Heart left ventricle (tissue), 16 donors: Measurements from ENCODE around the gene ITGB1BP1. TPM values are rescaled to one million over a fixed set of nuclear protein-coding genes. Genes with fewer than 3 reads are reported as not detected.

ENCODE experiments used
- ATAC-seq, 4 donors: fragments of 200-7000 bp; cut with Tn5 transposase; one replicate each; pipeline ENCODE4 v1.9.1; 2020 to 2022; ENCODE audit warnings: moderate library complexity in 4 of 4, mild to moderate bottlenecking in 3 of 4, moderate number of reproducible peaks in 1 of 4
- DNase-seq, 5 donors: peaks; one replicate each; pipeline ENCODE4 v3.0.0-alpha.2; 2020
- H3K27ac ChIP-seq, 12 donors: fragments of 200-600 bp; sonication (generic) in 4 of 12; one replicate each; pipeline versions ENCODE4 v1.5.0 to v1.8.0; 2016 to 2022; ENCODE audit warnings: mild to moderate bottlenecking in 2 of 12
- H3K27me3 ChIP-seq, 9 donors: fragments of 200-600 bp; sonication (generic) in 2 of 9; one replicate each; pipeline versions ENCODE4 v1.5.1 to v1.8.0; 2016 to 2022; ENCODE audit warnings: mild to moderate bottlenecking in 3 of 9
- H3K36me3 ChIP-seq, 9 donors: fragments of 200-600 bp; sonication (generic) in 2 of 9; one replicate each; pipeline versions ENCODE4 v1.5.0 to v1.8.0; 2018 to 2022; ENCODE audit warnings: mild to moderate bottlenecking in 2 of 9
- H3K4me1 ChIP-seq, 12 donors: fragments of 200-600 bp; sonication (generic) in 4 of 12; one replicate each; pipeline versions ENCODE4 v1.5.0 to v1.8.0; 2016 to 2022; ENCODE audit warnings: mild to moderate bottlenecking in 3 of 12
- H3K4me3 ChIP-seq, 12 donors: fragments of 200-600 bp; sonication (generic) in 4 of 12; one replicate each; pipeline versions ENCODE4 v1.5.0 to v1.8.0; 2017 to 2022; ENCODE audit warnings: mild to moderate bottlenecking in 9 of 12, moderate library complexity in 4 of 12
- H3K9me3 ChIP-seq, 12 donors: fragments of 200-600 bp; sonication (generic) in 4 of 12; one replicate each; pipeline versions ENCODE4 v1.5.0 to v1.8.0; 2016 to 2022; ENCODE audit warnings: mild to moderate bottlenecking in 1 of 12
- POLR2A ChIP-seq, 2 donors: fragments of 450-650 bp; IDR thresholded peaks; one replicate each; pipeline ENCODE4 v1.6.1; 2017; ENCODE audit warnings: antibody characterized with exemption in 2 of 2, mild to moderate bottlenecking in 2 of 2, moderate library complexity in 2 of 2
- WGBS, 4 donors: extraction: QIAGEN DNeasy Blood & Tissue Kit in 2 of 4; methylation state at CpG; one replicate each; pipeline versions ENCODE4 v1.1.5 to v1.1.7; 2013 to 2018; 5-methylcytosine and 5-hydroxymethylcytosine counted together
- intact Hi-C, 10 donors: fragments of 100-400 bp; cut with DNase I; formaldehyde crosslinking; loops; one replicate each; pipeline versions ENCODE4 v1.11.1 to v1.14.2; 2022
- polyA plus RNA-seq, 2 donors: library from polyadenylated mRNA; stranded (reverse); fragments of 200-250 nt; gene quantifications; one replicate each; pipeline ENCODE4 v1.2.3, GENCODE V29; 2013
- total RNA-seq, 9 donors: library from RNA; depleted of rRNA in 2 of 9; stranded (reverse); fragments of >200 nt in 2 of 9; fragmentation: NEBNext Ultra II Directional in 3 of 9; extraction: Animal tissue kit (Norgen Biotek cat#: 25700) in 3 of 9; gene quantifications; one replicate each; pipeline versions ENCODE4 v1.1.0 to v1.2.4, GENCODE V29; 2016 to 2023
- TF ChIP-seq, protein P1 (sequence below), 12 donors: fragments of 200-600 bp; sonication (generic) in 4 of 12; IDR thresholded peaks; one replicate each; pipeline versions ENCODE4 v1.5.0 to v1.8.0; 2018 to 2022; ENCODE audit warnings: antibody characterized with exemption in 12 of 12, mild to moderate bottlenecking in 5 of 12
- donor health status: ischemic (EF 13 %, LVEDD 7.1; RV severe dilation, severe dysfunction).
- donor health status: healthy with polysubstance abuse.
- donor health status: DM: no; HTN: yes; CAD: no.
- donor health status: DM: no; HTN: no; CAD: no.
- donor health status: ischemic (EF 25% LVEDD 6.9; RV normal size, moderate dysfunction).
- donor health status: ischemic (EF 25% LVEDD 5.7; RV mildly dilated, moderate dysfunction).
- donor health status: healthy.
- donor health status: DM: yes; HTN: yes; CAD: no.
- donor health status: ischemic (EF 35%, LVEDD 5.7; RV mildly dilated, moderate dysfunction).
- donor health status: nonischemic (EF 11% LVEDD 7.7; RV severe dilation, severe dysfunction).
- donor health status: DM: yes; HTN: yes; CAD: no.
- donor health status: PGD.
- donor health status: ischemic (EF 29% LVEDD 5.4; RV normal size, mild dysfunction).
- donor health status: nonischemic (EF 23%, LVEDD 6.1; RV moderate dilation, normal function).

ITGB1BP1 gene
- total and polyA plus RNA-seq, 11 donors: 26.5 to 165 (median 104) TPM

DNA sequence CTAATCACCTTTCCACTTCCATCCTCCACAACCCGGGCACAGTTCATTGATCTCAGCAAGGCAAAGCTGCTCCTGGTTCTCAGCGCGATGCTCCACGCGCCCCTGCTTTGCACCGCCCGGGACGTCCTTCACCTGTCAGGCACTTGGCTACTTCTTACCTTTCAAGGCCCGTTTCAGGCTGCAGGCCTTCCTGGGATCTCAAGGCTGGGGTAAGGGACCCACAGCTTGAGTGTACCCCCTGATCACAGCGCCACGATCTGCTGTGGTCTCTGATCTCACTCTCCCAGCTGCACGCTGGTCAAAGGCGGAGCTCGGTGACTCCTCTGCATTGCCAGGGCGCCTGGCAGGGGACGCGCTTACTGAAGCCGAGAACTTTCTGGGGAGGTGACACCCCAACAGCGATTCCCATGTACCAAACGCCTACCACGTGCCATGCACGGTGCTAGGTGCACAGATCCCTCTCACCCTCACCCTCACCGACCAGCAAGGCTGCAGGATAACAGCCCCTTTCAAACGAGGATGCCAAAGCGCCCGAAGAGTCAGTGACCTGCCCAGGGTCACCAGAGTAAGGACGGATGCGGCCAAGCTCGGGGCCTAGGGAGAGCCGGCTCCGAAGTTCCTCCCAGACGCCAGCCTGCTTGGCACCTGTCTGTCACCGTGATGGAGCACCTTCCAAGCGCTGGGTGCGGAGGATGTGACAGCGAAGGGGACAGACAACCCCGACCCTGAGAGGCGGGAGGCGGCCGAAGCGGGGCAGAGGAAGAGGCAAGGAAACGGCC lies 818 bp downstream of the ITGB1BP1 start:
- Histone ChIP-seq H3K27ac (peak overlapping the region; percentile 90 to 98 (median 94)), H3K4me3 (peak overlapping the region; percentile 54 to 98 (median 94)), H3K4me1 (peaks cover 0 to 59% (median 34%) of the 10 kb centered on the region in 12 donors), H3K36me3 (peaks cover 0 to 16% (median 9%) of the 10 kb centered on the region in 9 donors), H3K9me3 (no peaks in the 10 kb centered on the region), H3K27me3 (no peaks in the 10 kb centered on the region)
- intact Hi-C loops: loop anchor here in 5 of 10 donors (2.0 to 10.0 kb wide), 4 partner anchors 215 to 282 kb away; partner anchors contain the start of gene ASAP2 (in 3 of the 5)
- ATAC-seq (peak in 3 of 4 donors; percentile 11 to 37 (median 34)), DNase-seq (peak; percentile 40 to 75 (median 60))
- no peak for TF ChIP-seq POLR2A (IDR thresholded peaks at IDR 0.05)
- TF ChIP-seq, protein P1, sequence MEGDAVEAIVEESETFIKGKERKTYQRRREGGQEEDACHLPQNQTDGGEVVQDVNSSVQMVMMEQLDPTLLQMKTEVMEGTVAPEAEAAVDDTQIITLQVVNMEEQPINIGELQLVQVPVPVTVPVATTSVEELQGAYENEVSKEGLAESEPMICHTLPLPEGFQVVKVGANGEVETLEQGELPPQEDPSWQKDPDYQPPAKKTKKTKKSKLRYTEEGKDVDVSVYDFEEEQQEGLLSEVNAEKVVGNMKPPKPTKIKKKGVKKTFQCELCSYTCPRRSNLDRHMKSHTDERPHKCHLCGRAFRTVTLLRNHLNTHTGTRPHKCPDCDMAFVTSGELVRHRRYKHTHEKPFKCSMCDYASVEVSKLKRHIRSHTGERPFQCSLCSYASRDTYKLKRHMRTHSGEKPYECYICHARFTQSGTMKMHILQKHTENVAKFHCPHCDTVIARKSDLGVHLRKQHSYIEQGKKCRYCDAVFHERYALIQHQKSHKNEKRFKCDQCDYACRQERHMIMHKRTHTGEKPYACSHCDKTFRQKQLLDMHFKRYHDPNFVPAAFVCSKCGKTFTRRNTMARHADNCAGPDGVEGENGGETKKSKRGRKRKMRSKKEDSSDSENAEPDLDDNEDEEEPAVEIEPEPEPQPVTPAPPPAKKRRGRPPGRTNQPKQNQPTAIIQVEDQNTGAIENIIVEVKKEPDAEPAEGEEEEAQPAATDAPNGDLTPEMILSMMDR (IDR thresholded peaks at IDR 0.05): no peak
- 3 to 14% (median 5%) methylated on average over 21 to 42 of the region's 42 CpGs for WGBS, 4 donors

DNA sequence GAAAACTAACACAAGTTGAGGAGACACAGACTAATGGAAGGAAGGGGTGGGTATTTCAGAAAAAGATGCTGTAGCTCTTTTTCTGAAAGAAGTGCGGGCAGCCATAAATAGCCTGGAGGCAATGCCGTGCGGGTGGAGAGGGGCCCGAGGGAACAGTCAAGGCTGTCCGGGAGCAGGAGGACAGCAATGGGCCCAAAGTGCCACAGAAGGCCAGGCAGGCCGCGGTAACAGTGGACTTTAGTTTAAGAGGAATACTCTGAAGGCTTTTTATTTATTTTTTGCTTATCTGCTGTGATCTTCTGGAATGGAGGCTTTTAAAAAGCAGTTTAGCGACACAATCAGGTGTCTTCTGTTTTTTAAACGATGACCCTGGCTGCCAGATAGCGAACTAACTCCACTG lies 2.8 kb downstream of the ITGB1BP1 start:
- intact Hi-C loops: loop anchor here in 5 of 10 donors (2.0 to 10.0 kb wide), 3 partner anchors 213 to 276 kb away; partner anchors contain the start of gene ASAP2 (in 4 of the 5)
- Histone ChIP-seq H3K4me1 (peaks cover 0 to 59% (median 34%) of the 10 kb centered on the region in 12 donors), H3K27me3 (no peaks in the 10 kb centered on the region), H3K27ac (no peak overlapping the region), H3K4me3 (peak overlapping the region in 1 of 12 donors; percentile 23), H3K36me3 (peaks cover 0 to 30% (median 15%) of the 10 kb centered on the region in 9 donors), H3K9me3 (no peaks in the 10 kb centered on the region)
- 72 to 76% (median 73%) methylated on average over 10 of the region's 10 CpGs for WGBS, 4 donors
- TF ChIP-seq POLR2A (IDR thresholded peaks at IDR 0.05): no peak
- TF ChIP-seq, protein P1 (IDR thresholded peaks at IDR 0.05): no peak
- DNase-seq (no peak), ATAC-seq (no peak)

DNA sequence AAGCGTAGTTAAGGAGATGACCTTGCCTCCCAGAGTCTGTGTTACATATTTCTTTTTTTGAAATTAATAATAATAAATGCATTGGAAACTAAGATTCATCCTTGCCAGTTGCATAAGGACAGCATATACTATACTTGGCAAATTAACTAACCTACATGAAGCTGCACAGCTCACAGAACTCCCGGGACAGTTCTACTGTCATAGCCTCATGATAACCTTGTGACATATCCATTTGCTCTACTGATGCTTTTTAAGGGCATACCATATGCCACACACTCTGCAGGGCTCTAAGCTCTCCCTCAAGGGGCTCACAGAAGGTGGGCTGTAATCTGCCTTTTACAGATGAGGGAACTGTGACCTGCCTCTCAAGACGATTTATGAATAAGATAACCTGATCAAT lies 3.8 kb downstream of the ITGB1BP1 start:
- Histone ChIP-seq H3K27ac (no peak overlapping the region), H3K36me3 (peaks cover 0 to 35% (median 15%) of the 10 kb centered on the region in 9 donors), H3K4me3 (no peak overlapping the region), H3K9me3 (no peaks in the 10 kb centered on the region), H3K4me1 (peaks cover 0 to 50% (median 29%) of the 10 kb centered on the region in 12 donors), H3K27me3 (no peaks in the 10 kb centered on the region)
- intact Hi-C loops: no loop called here
- ATAC-seq (no peak), DNase-seq (no peak)
- TF ChIP-seq, protein P1 (IDR thresholded peaks at IDR 0.05): no peak
- no peak for TF ChIP-seq POLR2A (IDR thresholded peaks at IDR 0.05)
- WGBS, 4 donors: 66 to 78% (median 74%) methylated on average over 3 of the region's 3 CpGs

DNA sequence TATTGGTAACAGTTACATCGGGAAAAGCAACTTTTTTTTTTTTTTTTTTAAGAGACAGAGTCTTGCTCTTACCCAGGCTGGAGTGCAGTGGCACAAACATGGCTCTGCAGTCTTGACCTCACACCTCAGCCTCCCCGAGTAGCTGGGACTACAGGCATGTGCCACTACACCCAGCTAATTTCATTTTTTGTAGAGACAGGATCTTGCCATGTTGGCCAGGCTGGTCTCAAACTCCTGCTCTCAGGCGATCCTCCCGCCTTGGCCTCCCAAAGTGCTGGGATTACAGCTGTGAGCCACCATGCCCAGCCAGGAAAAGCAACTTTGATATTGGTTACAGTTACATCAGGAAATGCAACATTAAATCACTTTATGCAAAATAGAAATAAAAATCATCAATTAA lies 4.6 kb downstream of the ITGB1BP1 start:
- ATAC-seq: no peak
- intact Hi-C loops: no loop called here
- no peak overlapping the region for H3K27ac ChIP-seq
- peaks cover 0 to 41% (median 15%) of the 10 kb centered on the region in 9 donors for H3K36me3 ChIP-seq
- H3K27me3 ChIP-seq: no peaks in the 10 kb centered on the region
- no peak for TF ChIP-seq POLR2A (IDR thresholded peaks at IDR 0.05)
- TF ChIP-seq, protein P1 (IDR thresholded peaks at IDR 0.05): no peak
- H3K9me3 ChIP-seq: no peaks in the 10 kb centered on the region
- WGBS, 4 donors: 92 to 98% (median 94%) methylated on average over 4 of the region's 4 CpGs
- DNase-seq: no peak
- peaks cover 0 to 44% (median 22%) of the 10 kb centered on the region in 12 donors for H3K4me1 ChIP-seq
- H3K4me3 ChIP-seq: no peak overlapping the region
